ENCODE results near the gene CCDC194.

CCDC194 gene

DNA sequence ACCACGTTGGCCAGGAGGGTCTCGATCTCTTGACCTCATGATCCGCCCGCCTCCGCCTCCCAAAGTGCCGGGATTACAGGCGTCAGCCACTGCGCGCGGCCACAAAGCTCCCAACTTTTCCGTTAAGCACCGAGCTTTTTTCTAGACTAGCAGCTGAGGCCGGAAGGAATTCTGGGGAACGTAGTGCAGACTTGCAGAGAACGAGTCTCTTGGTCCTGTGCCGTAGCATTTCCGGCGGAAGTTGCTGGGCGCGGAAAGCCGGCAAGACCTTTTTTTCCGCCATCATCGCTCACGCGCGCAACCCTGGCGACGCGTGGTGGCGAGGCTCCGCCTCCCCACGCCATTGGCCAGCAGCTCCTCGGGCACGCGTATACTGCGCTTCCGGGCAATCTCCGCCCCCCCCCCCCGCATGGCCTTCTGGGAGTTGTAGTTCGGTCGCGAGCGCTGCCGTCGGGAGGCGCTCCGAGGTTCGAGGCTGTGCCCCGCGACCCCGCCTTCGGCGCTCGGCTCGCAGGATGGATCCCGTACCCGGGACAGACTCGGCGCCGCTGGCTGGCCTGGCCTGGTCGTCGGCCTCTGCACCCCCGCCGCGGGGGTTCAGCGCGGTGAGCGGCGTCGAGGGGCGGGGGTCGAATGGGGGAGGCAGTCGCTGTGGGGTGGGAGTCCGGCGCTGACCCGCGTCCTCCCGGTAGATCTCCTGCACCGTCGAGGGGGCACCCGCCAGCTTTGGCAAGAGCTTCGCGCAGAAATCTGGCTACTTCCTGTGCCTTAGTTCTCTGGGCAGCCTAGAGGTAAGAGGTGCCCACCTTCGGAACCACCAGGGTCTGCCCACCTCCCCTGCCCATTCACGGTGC lies 25.9 kb upstream of the CCDC194 start, which contains the start of gene MVB12A:
TSS of gene MVB12A (plus strand) at position 427 of the 854 bp plus-strand sequence. CDS start at position 516, 89 bp downstream.
- H3K4me3 ChIP-seq (ENCODE audit: low read length) = peak within 1 kb of the TSS; percentile 73
- peak within 1 kb of the TSS; percentile 96 for H2AFZ ChIP-seq (ENCODE audit: low read depth, low read length)
- H3K4me1 ChIP-seq (ENCODE audit: insufficient read depth, low read length) = peaks cover 8% of the 10 kb centered on the region
- no peaks in the 10 kb centered on the region for H3K27me3 ChIP-seq (ENCODE audit: insufficient read depth, low read length)
- H3K9me3 ChIP-seq (ENCODE audit: low read length) = no peaks in the 10 kb centered on the region
- peaks cover 3% of the 10 kb centered on the region for H3K36me3 ChIP-seq (ENCODE audit: insufficient read depth, low read length)

DNA sequence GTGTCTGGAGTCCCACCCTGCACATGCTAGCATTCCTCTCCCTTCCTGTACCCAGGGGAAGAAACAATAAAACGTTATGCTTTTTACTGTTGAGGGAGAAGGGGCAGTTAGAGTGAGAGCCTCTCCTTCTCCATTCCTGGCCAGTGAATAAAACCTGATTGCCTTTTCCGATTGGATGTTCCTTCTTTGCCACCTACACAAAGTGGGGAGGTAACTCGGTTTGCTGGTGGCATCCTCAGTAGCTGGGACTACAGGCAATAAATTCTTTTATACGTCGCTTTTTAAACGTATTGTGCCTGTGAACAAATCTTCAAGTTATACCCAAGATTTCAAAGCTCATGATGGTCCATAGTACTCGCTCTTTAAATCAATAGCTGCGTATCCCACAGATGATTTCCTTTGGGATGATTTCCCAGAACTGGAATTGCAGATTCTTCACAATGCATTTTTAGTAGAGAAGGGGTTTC lies 25.2 kb upstream of the CCDC194 start:
- Histone ChIP-seq H3K4me3 (ENCODE audit: low read length) (peak overlapping the region; percentile 73), H2AFZ (ENCODE audit: low read depth, low read length) (peak overlapping the region; percentile 74), H3K36me3 (ENCODE audit: insufficient read depth, low read length) (peaks cover 3% of the 10 kb centered on the region), H3K4me1 (ENCODE audit: insufficient read depth, low read length) (peaks cover 4% of the 10 kb centered on the region), H3K9me3 (ENCODE audit: low read length) (no peaks in the 10 kb centered on the region), H3K27me3 (ENCODE audit: insufficient read depth, low read length) (no peaks in the 10 kb centered on the region)

DNA sequence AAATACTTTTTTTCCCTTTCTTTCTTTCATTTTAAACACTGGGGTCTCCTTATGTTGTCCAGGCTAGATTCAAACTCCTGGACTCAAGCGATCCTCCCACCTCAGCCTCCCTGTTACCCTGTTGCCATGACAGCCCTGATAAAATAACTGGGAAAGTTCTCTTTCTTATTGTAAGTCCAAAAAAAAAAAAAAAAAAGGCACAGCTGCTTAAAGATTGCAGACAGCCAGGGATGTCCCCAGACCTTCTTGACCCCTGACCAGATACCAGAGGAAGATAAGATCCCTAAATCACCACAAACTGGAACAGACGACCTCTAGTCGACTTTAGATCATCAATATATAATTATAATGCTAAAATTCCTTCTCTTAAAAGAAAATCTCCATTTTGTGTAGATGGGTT lies 24.7 kb upstream of the CCDC194 start:
- peaks cover 4% of the 10 kb centered on the region for H3K4me1 ChIP-seq (ENCODE audit: insufficient read depth, low read length)

DNA sequence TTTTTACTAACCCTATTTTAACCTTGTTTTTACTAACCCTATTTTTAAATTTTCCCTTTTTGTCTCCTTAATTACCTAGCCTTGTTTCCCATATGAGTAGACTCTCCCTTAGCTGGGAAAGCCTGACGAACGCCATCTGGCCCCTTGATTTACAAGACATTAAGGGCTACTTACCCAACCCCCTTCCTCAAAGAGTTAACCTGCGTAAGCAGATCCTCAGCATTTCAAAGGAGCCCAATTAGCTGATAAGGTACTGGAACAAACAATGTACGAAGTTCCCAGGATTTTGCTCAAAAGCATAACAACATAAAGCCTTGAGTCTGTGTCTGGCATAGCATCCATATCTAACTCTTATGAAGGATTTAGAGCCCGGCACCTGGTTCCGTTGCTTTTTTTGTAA lies 21.1 kb upstream of the CCDC194 start:
- peaks cover 13% of the 10 kb centered on the region for H3K4me1 ChIP-seq (ENCODE audit: insufficient read depth, low read length)
- H3K36me3 ChIP-seq (ENCODE audit: insufficient read depth, low read length) = no peaks in the 10 kb centered on the region
- H2AFZ ChIP-seq (ENCODE audit: low read depth, low read length) = no peak overlapping the region
- no peaks in the 10 kb centered on the region for H3K27me3 ChIP-seq (ENCODE audit: insufficient read depth, low read length)
- H3K4me3 ChIP-seq (ENCODE audit: low read length) = no peak overlapping the region
- H3K9me3 ChIP-seq (ENCODE audit: low read length) = no peaks in the 10 kb centered on the region

More for the DNA sequence above, 24.7 kb upstream of the CCDC194 start:
- H3K27me3 ChIP-seq (ENCODE audit: insufficient read depth, low read length) = no peaks in the 10 kb centered on the region
- H3K4me3 ChIP-seq (ENCODE audit: low read length) = peak overlapping the region; percentile 73
- peaks cover 3% of the 10 kb centered on the region for H3K36me3 ChIP-seq (ENCODE audit: insufficient read depth, low read length)
- H2AFZ ChIP-seq (ENCODE audit: low read depth, low read length) = no peak overlapping the region
- H3K9me3 ChIP-seq (ENCODE audit: low read length) = no peaks in the 10 kb centered on the region

DNA sequence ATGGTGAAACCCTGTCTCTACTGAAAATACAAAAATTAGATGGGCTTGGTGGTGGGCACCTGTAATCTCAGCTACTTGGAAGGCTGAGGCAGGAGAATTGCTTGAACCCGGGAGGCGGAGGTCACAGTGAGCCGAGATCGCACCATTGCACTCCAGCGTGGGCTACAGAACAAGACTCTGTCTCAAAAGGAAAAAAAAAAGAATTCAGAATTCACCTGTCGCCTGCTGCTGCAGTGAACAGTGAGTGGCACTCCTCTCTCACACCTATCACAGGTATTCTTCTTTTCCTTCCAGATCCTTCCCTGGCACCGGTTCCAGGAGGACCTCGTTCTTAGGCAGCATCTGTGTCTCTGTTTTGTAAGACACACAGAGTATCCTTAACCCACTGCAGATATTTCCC lies 20.1 kb upstream of the CCDC194 start:
- Histone ChIP-seq H2AFZ (ENCODE audit: low read depth, low read length) (no peak overlapping the region), H3K4me1 (ENCODE audit: insufficient read depth, low read length) (peaks cover 11% of the 10 kb centered on the region), H3K36me3 (ENCODE audit: insufficient read depth, low read length) (no peaks in the 10 kb centered on the region), H3K9me3 (ENCODE audit: low read length) (no peaks in the 10 kb centered on the region), H3K27me3 (ENCODE audit: insufficient read depth, low read length) (no peaks in the 10 kb centered on the region), H3K4me3 (ENCODE audit: low read length) (no peak overlapping the region)

DNA sequence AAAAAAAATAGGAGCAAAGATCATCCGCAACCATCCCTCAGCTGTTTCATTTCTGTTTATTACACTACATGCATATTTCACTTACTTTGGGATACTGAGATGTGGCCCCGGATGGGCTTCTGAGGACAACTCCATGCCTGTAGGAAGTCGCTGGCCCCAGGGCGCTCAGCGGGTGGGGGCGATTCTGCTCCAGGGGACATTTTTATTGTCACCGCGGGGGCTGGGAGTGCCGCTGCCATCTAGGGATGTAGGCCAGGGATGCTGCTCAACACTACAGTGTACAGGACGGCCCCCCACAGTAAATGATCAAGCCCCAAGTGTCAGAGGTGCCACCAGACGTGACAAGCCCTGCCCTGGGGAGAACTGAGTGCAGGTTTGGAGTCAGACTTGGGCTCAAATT lies 17.8 kb upstream of the CCDC194 start:
- peaks cover 15% of the 10 kb centered on the region for H3K4me1 ChIP-seq (ENCODE audit: insufficient read depth, low read length)
- no peaks in the 10 kb centered on the region for H3K27me3 ChIP-seq (ENCODE audit: insufficient read depth, low read length)
- no peaks in the 10 kb centered on the region for H3K9me3 ChIP-seq (ENCODE audit: low read length)
- no peak overlapping the region for H3K4me3 ChIP-seq (ENCODE audit: low read length)
- H2AFZ ChIP-seq (ENCODE audit: low read depth, low read length) = no peak overlapping the region
- no peaks in the 10 kb centered on the region for H3K36me3 ChIP-seq (ENCODE audit: insufficient read depth, low read length)

DNA sequence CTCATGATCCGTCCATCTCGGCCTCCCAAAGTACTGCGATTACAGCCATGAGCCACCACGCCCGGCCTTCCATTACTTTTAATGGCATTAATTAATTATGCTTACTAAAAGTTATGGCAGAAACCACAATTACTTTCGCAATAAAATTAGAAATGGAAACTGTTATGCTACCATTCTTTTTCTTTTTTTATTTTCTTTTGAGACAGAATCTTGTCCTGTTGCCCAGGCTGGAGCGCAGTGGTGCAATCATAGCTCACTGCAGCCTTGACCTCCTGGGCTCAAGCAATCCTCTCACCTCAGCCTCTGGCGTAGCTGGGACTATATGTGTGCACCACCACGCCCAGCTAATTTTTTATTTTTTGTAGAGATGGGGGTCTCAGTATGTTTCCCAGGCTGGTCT lies 16.0 kb upstream of the CCDC194 start:
- Histone ChIP-seq H3K4me3 (ENCODE audit: low read length) (no peak overlapping the region), H3K9me3 (ENCODE audit: low read length) (no peaks in the 10 kb centered on the region), H3K27me3 (ENCODE audit: insufficient read depth, low read length) (no peaks in the 10 kb centered on the region), H2AFZ (ENCODE audit: low read depth, low read length) (no peak overlapping the region), H3K36me3 (ENCODE audit: insufficient read depth, low read length) (no peaks in the 10 kb centered on the region), H3K4me1 (ENCODE audit: insufficient read depth, low read length) (peaks cover 25% of the 10 kb centered on the region)

DNA sequence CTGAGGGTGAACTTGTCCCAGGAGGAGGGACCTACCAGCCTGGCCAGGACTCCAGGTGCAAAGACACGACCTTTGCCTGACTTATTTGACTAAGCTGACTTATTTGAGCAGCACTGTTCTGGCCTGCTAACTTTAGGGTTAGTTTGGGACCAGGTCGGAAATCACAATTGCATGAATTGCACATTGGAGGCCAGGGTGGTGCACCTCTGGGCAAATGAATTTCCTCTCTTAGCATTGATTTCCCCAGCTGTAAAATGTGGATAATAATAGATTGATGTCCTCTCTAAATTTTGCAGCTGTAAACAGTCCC lies 12.8 kb upstream of the CCDC194 start:
- Histone ChIP-seq H3K4me1 (ENCODE audit: insufficient read depth, low read length) (peaks cover 22% of the 10 kb centered on the region), H2AFZ (ENCODE audit: low read depth, low read length) (peak overlapping the region; percentile 31), H3K4me3 (ENCODE audit: low read length) (peak overlapping the region; percentile 6), H3K36me3 (ENCODE audit: insufficient read depth, low read length) (no peaks in the 10 kb centered on the region), H3K9me3 (ENCODE audit: low read length) (no peaks in the 10 kb centered on the region), H3K27me3 (ENCODE audit: insufficient read depth, low read length) (no peaks in the 10 kb centered on the region)

DNA sequence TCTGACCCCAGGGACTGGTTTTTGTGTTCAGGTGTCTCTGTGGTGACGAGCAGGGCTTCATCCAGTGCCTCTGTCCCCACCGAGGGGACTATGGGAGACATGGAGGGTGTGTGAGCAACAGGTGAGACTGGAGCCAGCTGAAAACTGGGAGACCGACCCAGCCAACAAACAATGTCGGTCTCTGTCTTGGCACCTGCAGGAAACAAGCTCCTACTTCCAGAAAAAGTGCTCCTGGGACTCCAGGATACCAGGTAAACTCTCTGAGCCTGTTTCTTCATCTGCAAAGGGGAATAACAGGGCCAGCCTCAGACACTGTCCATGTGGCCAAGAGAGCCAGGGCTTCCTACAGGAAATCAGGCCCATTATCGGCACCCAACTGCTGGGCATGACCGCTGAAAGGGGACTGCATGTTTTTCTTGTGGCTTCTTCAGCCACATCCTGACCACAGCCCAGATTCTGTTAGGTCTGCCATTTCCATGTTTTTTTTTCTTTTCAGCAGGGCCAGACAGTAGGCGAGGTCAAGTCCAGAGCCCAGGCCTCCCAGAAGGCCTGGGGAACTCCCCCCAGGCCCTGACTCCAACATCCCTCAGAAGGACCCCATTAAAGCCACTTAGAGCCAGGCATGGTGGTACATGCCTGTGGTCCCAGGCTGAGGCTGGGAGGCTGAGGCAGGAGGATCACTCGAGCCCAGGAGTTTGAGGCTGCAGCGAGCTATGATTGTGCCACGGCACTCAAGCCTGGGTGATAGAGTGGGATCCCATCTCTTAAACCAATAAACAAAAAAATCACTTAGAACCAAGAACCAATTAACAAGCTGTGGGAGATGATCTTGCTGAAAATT lies 12.3 kb upstream of the CCDC194 start:
- Histone ChIP-seq H3K9me3 (ENCODE audit: low read length) (no peaks in the 10 kb centered on the region), H3K27me3 (ENCODE audit: insufficient read depth, low read length) (no peaks in the 10 kb centered on the region), H3K36me3 (ENCODE audit: insufficient read depth, low read length) (no peaks in the 10 kb centered on the region), H3K4me3 (ENCODE audit: low read length) (no peak overlapping the region), H3K4me1 (ENCODE audit: insufficient read depth, low read length) (peaks cover 22% of the 10 kb centered on the region), H2AFZ (ENCODE audit: low read depth, low read length) (no peak overlapping the region)

DNA sequence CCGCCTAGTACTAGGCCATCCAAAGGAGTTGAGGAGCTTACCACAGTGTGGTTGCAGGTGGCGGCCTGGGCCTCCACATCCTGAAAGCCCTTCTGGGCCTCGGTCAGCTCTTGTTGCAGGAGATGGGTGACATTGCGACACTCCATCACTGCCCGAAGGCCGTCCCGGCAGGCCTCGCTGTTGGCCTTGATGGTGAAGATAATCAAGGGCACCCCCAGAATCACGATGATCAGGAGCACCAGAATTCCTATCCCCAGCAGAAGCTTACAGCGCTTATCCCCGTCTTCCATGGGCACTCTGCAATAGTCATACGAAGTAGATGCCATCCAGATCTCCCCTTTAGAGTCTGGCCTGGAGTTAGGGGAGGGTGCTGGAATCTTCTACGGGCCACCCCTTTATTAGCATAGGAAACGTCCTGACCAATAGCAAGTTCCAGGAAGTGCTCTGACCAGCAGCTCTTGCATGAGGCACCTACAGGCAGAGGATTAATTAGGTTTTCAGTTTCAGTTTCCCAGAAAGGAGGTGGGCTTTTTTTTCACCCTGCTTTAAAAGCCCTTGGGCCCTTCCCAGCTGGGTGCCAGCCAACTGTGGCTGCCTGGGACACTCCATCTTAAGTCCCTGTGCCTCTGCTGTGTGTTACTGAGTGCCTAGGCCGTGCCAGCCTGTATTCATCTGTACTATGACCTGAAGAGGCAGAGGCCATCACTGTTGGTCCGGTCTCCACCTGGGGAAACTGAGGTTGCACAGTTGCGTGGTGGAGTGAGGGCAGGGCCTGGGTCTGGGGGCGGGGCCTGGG lies 11.5 kb upstream of the CCDC194 start, which contains the start of gene BST2:
TSS of gene BST2 (minus strand) at position 381 of the 796 bp plus-strand sequence. CDS start at position 326, 55 bp downstream.
- no peak within 1 kb of the TSS for H3K4me3 ChIP-seq (ENCODE audit: low read length)

DNA sequence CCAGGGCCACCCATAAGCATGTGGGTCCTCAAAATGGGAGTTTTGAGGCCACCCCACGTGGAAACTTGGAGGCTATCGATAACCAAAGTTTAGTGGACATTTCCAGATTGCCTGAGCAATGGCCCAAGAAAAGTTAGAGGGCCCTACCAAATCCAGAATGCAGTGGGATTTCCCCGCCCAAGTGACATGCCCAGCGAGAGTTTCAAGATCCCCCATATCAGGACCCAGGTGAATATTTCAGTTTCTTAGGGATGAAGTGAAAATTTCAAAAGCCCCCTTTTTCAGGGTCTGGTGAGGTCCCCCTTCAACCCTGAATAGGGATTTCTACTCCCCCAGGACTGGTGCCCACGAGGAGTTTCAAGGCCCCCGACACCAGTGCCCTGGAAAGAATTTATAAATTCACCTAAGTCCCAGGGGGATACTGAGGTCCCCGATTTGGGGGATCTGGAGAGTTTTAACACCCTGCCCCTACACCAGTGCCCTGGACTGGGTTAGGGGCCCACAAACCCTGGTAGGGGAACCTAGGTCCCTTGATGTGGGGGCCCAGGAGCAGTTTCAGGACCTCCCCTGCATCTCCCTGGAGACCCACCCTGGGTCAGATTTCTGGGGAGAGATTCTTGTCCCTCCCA lies 10.7 kb upstream of the CCDC194 start:
- H3K9me3 ChIP-seq (ENCODE audit: low read length) = no peaks in the 10 kb centered on the region
- H3K27me3 ChIP-seq (ENCODE audit: insufficient read depth, low read length) = no peaks in the 10 kb centered on the region
- H2AFZ ChIP-seq (ENCODE audit: low read depth, low read length) = no peak overlapping the region
- H3K4me3 ChIP-seq (ENCODE audit: low read length) = no peak overlapping the region
- H3K4me1 ChIP-seq (ENCODE audit: insufficient read depth, low read length) = peaks cover 22% of the 10 kb centered on the region
- H3K36me3 ChIP-seq (ENCODE audit: insufficient read depth, low read length) = no peaks in the 10 kb centered on the region

More for the DNA sequence above, 11.5 kb upstream of the CCDC194 start, which contains the start of gene BST2:
- H3K9me3 ChIP-seq (ENCODE audit: low read length) = no peaks in the 10 kb centered on the region
- H2AFZ ChIP-seq (ENCODE audit: low read depth, low read length) = no peak within 1 kb of the TSS
- H3K27me3 ChIP-seq (ENCODE audit: insufficient read depth, low read length) = no peaks in the 10 kb centered on the region
- H3K4me1 ChIP-seq (ENCODE audit: insufficient read depth, low read length) = peaks cover 22% of the 10 kb centered on the region
- no peaks in the 10 kb centered on the region for H3K36me3 ChIP-seq (ENCODE audit: insufficient read depth, low read length)

DNA sequence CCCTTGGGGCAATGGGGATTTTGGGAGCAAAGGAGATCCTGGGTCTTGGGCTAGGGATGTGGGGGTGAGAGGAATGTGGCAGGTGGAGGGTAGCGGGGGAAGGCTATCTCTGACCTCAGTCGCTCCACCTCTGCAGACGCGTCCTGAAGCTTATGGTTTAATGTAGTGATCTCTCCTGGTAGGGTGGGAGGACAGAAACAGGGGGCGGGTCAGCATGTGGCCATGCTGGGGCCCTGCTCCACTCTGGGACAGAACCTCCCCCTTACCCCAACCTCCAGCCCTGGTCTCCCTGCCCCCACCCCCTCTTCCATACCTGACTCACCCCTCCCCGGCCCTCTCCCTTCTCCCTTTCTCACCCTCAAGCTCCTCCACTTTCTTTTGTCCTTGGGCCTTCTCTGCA lies 10.0 kb upstream of the CCDC194 start:
- Histone ChIP-seq H3K4me3 (ENCODE audit: low read length) (peak overlapping the region; percentile 11), H2AFZ (ENCODE audit: low read depth, low read length) (no peak overlapping the region), H3K27me3 (ENCODE audit: insufficient read depth, low read length) (no peaks in the 10 kb centered on the region), H3K4me1 (ENCODE audit: insufficient read depth, low read length) (peaks cover 22% of the 10 kb centered on the region), H3K9me3 (ENCODE audit: low read length) (no peaks in the 10 kb centered on the region), H3K36me3 (ENCODE audit: insufficient read depth, low read length) (no peaks in the 10 kb centered on the region)
